Stimulated activated CD4-positive, alpha-beta T cell treated with anti-CD3 and anti-CD28 coated beads, TNF-alpha, amount 100 ng/mL, for 1 hour (primary cell): ENCODE measurements around the gene CPNE5.

ENCODE experiments used
- DNase-seq, 3 donors: peaks; one replicate each; pipeline ENCODE4 v3.0.0-alpha.2; 2020; ENCODE audit warnings: low read depth in 3 of 3, low spot score in 1 of 3

Gene CPNE5

DNA sequence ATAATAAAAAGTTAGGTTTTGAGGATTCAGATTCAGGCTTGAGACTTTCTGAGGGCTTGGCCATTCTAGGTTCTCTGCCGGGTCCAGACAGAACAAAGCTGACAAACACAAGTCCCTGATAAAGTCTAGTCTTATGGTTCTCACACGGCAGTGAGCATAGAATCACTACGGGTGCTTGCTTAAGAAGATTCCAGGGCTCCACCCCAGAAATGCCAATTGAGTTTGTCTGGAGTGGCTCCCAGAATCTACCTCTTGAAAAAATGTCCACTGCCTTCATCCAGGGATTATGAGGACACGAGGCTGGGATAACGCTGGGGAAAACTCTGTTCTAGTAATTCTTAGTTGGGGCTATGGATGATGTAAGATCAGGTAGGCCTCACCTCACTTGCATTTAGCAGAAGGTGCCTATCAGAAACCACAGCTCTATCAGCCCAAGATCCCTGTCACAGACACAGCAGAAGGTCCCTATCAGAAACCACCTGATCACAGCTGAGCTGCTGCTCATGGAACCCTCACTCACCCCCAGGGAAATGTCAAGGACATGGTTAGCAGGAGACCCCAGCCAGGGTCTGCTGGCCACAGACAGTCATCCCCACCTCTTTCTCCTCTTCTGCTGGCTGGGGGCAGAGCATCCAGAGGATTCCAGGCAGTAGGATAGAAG, 89.3 kb downstream of the CPNE5 start:
- no peak for DNase-seq

DNA sequence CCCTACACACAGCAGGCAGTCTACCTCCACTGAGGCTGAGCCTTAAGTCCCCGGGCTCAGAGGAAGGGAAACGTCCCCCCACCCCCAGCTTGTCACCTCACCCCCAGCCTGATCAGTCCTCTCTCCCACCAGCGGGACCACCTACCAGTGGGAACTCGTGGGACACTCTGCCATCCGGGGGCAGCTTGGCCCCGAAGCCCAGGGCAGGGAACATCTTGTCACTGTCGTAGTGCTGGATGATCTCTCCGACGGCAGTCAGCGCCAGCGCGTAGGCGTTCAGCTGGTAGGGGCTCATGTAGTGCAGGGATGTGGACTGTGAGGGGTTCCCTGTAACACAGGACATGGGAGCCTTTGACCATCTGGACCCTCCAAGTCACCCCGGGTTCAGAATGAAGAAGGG, 93.0 kb downstream of the CPNE5 start:
- no peak for DNase-seq

DNA sequence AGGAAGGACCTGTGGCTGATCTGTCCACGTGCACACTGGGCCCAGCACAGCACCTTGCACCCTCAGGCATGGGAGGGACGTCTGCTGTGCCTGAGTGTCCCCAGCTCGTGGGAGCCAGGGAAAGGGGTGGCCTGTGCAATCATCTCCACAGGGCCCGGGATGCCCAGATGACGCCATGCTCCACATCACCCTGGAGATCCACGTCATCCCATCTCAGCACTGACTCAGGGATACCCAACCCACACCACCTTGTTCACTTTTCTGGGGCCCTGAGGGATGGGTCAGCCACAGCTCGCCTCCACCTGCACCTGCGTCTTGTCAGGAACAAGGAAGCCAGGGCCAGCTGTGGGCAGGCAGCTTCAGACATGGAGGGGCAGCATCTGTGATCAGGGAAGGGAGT, 93.4 kb downstream of the CPNE5 start:
- DNase-seq = no peak

GRCh38 chr6:36745283-36745682, 94.0 kb downstream of the CPNE5 start:
- DNase-seq = no peak

- no peak for DNase-seq
These were observed 95.0 kb downstream of the CPNE5 start for GRCh38 chr6:36744304-36744673.

DNA sequence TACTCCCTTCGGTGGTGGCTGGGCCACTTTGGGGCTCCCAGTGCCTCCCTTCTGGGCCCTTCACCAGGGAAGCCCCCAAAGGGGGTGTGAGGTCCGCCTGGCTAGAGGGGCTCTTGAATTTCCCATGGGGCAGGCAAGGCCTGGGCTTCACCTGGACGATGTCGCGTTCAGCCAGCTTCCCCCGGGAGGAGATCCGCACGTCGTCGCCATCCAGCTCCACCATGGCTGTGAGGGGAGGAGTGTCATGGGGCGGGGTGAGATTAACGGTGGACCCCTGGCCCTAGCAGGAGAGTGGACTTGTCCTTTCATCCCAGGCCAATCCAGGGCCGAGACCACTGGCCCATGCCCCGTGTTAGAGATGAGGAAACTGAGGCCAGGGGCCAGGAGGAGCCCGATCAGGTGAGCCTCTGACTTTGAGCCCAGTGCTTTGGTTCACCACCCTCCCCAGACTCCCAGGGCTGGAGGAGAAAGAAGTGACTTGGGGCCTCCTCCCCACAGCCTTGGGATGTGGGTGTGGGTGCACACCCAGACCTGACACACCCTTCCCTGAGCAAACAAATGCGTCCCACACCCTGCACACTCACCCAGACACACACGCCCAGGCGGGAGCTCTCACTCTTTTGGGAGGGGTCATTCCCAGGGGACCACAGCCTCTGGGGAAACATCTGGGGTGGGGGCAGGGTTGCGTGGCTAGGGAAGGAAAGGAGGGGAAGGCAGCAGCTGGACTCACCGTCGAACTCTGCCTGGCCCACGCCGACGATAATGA, 95.5 kb downstream of the CPNE5 start:
- DNase-seq = no peak

GRCh38 chr6:36743032-36743431, 96.2 kb downstream of the CPNE5 start:
- no peak for DNase-seq

- DNase-seq = no peak
These were observed 97.1 kb downstream of the CPNE5 start for GRCh38 chr6:36742146-36742545.

DNA sequence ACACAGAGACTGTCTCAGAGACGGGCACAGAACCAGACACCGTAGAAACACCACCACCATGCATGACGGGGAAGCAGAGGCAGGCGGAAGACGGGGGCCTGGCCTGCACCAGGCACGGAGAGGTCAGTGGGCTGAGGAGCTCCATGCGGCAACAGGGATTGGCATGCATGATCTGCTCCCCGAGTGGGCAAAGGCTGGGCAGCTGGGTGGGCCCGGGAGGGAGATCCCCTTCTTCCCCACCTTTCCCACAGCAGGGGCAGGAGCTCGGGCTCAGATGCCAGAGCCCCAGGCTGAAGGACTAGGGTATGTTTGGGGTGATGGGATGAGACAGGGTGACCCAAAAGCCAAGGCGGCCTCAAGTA, 98.4 kb downstream of the CPNE5 start:
- no peak for DNase-seq

GRCh38 chr6:36739947-36740817, 99.1 kb downstream of the CPNE5 start:
- no peak for DNase-seq

DNA sequence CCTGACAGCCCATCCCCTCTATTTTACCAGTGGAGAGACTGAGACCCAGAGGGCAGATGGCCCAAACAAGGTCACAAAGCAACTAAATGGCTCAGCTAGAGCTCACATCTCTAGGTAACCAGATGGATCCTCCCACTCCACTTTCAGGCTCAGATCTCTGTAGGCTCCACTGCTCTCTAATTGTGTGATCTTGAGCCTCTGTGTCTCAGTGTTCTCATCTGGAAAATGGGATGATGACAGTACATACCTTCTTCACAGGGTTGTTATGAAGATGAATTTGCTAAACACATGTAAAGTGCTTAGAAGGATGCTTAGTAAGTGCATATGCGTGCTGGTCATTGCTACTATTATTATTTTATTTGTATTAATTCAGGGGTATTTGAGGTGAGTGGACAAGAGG, 101.1 kb downstream of the CPNE5 start:
- no peak for DNase-seq

- no peak for DNase-seq
These were observed 102.0 kb downstream of the CPNE5 start for GRCh38 chr6:36737043-36737785.

DNA sequence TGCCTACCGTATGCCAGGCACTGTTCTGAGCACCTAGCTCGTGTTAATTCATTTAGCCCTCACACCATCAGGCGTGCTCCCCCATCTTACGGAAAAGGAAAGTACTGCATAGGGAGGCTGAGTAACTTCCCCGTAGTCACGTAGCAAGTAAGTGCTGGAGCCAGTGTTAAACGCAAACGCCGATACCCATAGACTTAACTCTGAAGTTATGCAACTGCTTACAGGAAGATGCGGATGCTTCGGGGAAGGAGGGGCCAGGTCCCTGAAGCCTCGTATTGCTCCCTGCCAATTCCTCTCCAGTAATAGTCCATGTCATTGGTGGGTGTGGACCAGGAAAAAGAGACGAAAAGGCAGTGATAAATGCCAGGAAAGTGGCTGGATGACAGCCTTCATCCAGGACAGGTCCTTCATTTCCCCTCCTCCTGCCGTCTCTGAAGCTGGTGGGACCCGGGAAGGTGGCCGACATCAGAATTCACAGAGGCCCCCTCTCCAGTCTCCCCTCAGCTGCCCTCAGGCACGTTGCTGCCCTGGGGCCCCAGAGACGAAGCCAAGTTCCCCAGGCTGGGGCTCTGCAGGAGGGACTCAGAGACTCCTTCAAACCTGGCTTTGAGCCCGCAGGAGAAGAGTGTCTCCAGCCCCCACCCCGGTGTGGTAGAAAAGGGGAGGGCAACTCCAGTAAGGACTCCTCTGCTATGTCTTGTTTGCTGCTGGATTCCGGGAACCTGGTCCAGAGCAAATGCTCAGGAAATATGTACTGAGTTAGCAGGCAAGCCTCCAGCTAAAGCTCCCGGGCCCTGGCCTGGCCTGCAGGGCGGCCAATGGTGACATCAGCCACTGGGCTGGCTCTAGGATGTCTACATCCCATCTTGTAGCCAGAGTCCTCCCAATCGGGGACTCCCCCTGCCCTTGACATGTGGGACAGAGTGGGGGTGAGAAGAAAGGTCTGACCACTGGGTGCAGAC, 103.9 kb downstream of the CPNE5 start:
- no peak for DNase-seq

DNA sequence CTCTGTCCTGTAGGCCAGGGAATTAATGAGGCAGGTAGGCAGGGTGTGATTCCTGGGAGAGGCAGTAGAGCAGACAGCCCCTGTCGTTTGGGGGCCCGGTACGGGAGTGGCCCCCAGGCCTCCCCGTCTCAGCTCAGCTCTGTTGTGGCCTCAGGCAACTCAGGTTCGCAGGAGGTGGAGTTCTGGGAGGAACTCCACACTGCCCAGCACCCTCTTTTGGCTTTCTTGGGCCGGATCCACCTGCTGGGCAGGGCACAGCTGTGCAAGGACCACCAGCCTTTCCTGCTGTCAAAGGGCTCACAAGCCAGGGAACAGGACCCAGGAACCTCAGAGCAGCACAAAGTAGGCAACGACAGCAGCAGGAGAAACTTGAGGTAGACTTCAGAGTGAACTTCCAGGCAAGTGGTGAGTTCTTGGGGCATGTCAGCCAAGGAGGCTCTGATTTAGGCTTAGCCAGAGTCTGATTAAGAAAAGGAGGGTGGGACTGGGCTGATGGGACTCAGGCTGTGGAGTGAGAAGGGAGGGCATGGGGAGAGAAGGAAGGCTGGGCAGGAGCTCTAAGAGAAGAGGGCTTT, 104.7 kb downstream of the CPNE5 start:
- no peak for DNase-seq

- DNase-seq = no peak
These were observed 105.9 kb downstream of the CPNE5 start for GRCh38 chr6:36733300-36733699.

GRCh38 chr6:36731622-36732310, 107.5 kb downstream of the CPNE5 start:
- no peak for DNase-seq

DNA sequence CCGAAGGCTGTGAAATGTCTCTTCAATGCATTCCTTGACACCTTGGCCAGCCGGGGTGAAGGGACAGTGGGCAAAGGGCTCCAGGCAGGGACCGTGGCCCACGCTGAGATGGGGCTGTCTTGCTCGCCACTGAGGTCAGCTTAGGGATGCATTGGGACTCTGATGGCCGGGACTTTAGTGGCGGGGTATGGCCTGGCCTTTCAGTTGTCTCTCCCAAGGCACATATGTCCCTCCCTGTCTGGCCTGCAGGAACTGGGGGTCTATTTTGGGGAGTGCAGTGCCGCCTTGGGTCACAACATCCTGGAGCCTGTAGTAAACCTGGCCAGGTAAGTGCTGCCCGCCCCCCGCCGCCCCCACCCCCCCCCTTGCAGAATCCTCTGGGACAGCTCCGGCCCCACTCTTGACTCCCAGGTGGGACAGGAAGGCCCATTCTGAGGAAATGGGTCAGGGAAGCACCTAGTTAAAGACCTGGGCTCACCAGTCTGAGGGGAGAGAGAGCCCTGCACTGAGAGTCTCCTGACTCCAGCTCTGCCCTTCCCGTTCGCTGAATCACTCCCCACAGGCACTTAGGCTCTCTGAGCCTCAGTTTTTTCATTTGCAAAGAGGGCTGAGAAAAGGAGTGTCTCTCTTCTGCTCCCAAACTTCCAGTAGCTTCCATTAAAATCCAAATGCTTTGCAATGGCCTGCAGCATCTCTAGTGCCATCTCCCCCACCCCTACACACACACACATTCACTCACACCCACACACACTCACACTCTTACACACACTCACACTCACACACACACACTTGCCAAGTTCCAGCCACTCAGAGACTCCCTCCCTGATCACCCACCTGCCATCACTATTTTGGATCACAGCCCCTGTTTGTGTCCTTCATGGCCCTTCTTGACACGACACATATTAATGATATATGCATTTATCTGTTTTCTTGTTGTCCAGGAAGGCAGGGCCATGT, 108.5 kb downstream of the CPNE5 start:
- DNase-seq = no peak

DNA sequence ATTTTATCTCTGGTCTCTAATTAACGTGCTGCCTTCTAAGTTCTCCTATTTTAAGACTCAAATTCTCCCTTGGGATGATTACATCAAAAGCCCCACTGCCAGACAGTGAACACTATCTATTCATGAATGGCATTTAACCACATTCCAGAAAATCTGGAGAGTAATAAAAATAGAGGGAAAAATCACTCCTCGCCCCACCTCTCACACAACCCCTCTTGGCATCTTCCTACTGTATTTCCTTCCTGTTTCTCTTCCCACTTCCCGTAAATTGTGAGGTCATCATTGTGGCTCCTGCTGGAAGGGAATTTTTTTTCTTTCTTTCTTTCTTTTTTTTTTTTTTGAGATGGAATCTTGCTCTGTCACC, 110.1 kb downstream of the CPNE5 start:
- DNase-seq = no peak
